Stimulated activated CD8-positive, alpha-beta memory T cell treated with anti-CD3 and anti-CD28 coated beads, Interleukin-7, amount 100 ng/mL, for 1 hour (primary cell): ENCODE data around the gene SMYD1.

Source experiments
- DNase-seq, 2 donors: peaks; one replicate each; pipeline ENCODE4 v3.0.0-alpha.2; 2020; ENCODE audit warnings: low read depth in 2 of 2

The SMYD1 gene

DNA sequence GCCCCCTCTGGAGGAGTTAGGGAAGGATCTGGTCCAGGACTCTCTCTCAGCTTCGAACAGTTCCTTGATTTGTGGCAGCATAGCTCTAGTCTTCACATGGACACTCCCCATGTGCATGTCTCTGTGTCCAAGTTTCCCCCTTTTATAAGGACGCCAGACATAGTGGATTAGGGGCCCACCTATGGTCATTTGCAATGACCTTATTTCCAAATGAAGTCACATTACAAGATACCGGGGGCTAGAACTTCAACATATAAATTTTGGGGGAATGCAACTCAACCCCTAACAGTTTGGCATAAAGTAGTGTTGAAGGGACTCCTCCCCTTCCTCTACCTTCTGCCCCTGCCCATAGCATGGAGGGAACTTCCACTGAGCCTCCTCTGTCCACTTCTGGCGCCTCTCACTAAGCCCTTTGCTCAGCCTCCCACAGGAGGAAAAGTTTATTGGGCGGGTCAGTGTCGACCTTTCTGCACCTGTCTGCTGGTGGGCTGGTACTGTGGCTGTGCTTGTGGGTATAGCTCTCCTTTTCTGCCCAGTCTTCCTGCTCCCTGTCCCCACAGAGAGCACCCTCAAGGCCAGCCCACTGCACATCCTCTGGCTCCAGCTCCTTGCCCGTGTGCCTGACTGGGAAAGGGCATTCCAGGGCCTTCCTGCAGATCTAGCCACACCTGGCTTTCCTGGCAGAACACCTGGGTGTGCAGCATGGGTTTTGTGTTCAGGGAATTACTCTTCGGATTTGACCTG lies 54.7 kb downstream of the SMYD1 start:
- DNase-seq = no peak

DNA sequence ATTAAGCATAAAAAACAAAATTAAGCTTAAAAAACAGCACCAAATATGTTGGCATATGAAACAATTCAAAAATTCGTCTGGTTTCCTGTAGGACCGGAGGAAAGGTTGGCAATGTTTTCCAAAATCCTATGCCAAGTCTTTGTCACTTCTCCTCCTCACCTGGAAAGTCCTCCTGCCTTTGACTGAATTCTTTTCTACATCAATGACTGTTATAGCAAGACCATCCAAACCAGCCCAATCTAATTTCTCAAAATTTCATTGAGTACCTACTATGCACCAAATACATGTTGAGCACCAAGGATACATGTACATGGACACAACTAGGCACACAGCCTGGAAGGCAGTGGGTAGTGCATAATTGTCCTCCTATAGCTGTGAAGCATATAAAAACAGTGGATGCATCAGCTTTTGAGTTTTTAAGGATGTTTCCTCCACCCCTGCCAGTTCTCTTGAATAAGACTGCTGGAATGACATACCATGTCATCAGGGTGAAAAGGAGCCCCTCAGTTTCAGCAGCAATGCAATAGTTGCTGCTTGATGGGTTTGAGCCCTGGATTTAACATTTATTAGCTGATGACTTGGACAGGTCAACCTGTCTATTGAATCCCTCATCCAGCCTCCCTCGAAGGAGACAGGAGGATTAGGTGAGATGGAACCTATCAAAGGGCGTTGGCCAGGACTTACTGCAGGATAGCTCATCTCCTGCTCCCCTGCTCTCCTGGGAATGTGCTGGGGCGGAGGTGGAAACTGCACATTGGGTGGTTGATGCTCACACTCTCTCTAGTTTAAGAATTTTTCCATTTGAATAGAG lies 55.7 kb downstream of the SMYD1 start:
- DNase-seq = no peak

DNA sequence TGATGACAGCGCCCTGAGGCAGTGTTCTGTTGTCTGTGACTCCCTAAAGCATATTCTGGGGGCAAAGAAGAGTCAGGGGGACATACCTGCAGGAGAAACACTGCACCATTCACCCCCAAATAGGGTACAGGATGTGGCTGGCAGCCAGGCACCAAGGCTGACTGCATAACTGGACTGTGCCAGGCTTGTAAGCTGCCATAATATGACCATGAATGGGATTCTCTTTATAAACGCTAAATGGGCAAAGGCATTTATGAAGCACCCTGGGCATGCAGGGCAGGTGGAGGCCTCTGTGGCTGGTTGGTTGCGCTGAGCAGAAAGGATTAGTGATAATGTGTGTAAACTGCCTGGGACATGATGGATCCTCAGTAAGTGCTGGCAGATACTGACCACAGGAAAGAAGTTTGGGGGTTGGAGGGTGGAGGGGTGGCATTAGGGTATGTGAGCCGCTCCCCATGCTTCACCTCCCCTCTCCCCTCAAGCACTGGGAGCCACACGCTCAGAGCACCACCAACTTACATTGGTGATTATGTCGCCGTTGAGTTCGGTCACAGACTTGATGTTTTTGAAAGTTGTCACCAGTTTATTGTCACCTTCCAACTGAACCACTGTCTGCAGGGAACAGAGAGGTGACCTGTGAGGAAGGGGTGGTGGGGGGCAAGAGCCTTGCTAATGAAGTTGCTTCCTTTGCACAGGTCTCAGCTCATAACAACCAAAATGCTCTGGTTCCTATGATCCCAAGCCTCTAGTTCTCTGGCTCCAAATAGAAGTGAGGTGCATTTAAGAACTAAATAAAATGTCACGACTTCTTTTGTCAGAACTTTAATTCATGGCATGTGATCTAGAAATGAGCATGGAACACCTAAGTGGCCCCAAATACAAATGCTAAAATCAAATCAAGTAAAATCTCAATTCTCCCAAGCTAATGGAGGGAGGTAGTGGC lies 56.6 kb downstream of the SMYD1 start:
- no peak for DNase-seq

DNA sequence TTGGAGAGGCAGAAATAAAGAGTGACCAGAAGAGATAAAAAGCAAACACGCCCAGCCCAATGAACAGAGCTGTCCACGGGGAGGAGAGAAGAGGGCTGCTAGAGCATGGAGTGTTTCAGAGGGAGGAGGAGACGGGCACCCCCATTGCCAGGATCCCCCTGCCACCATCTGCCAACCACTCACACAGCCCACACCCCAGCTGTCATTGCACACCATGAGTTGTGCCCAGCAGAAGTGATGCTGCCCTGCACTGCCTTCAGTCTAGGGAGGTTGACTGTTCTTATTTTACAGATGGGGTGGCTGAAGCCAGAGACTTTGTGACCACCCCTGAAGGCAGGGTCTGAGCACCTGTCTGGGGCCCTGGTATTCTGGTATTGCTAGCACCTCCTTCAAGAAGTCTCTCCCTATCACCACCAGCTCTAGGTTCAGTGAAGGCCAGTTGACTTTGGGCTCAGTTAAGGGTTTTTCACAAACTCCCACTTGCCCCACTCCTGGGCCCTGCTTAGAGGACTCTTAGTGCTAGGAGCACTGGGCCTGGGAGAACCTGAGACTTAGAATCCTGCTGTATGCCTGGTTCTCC lies 57.8 kb downstream of the SMYD1 start:
- no peak for DNase-seq

DNA sequence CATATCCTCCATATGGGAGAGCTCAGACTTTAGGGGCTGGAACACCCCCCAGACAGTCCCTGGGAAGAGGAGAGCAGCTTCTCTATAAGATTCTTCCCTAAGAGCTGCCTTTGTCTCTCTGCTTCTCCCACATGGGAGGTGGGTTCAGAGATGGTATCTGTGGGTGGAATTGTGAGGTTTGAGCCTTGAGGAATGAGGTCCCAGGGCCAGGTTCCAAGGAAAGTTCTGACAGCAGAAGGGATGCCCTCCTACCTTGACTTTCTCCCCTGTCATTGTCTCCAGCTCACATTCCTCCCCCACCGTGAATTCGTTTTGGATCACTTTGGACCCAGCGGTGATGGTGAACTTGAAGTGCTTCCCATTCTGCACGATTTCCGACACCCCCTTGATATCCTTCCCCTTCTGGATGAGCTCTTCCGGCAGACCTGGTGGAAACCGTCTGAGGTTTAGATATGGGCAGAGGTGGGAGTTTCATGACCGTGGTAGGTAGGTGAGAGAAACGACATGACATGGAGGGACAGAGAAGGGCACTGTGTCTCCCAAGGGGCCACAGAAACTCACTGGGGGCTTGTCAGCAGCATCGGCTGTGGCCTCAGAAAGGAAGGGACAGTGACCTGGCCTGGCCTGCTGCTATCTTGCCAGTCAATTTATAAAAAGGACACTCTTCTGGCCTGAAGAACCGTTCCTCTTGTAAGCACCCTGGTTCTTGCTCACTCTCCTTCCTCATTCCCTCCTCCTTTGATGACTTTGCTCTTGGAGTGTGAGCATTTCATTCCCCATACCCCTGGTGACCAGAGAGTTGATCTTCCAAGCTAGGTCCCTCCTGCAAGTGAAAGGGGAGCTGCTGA lies 58.5 kb downstream of the SMYD1 start:
- no peak for DNase-seq

DNA sequence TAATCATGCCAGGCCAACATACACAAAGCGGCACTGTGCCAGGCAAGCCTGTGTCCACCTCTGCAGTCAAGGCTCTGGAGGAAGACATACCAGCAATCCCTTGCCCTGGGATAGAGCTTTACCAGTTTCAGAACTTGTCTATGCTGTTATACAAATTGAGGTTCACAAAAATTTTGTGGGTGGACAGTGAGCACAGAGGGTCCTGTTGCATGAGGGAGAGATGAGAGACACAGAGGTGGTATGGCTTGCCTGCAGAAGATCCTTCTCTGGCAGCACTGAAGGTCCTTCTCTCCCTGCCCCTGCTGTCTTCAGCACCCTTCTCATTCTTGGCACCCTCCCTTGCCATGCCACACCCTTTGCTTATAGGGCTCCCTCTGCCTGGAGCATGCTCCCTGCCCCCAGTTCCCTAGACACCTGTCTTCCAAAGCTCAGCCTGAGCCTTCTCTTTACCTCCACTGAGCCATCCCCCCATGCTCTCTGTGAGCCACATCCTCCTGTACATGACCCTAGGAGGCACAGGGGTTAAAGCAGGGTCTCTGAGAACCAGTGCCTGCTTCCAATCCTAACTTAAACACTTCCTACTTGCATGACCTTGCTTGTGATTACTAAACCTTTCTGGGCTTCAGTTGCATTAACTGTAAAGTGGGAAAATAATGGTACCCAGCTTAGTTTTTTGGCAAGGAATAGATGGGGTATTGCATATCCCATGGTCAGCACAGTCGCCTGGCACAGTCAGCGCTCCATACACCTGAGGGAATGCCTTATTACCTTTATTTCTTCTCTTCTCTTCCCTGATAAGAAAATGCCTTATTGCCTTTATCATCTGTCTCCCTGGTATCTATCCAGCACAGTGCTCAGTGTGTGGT lies 59.4 kb downstream of the SMYD1 start:
- no peak for DNase-seq

DNA sequence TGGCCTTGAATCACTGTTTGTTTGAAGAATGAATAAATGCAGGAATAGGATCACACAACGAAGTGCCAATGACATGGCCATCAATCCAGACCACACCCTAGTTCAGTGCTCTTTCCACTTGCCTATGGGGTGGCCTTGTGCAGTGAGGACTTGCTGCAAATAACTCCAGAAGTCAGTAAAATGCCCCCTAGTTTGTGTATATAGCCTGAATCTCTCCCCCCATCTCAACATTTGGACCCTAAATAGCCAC lies 59.9 kb downstream of the SMYD1 start:
- no peak for DNase-seq

DNA sequence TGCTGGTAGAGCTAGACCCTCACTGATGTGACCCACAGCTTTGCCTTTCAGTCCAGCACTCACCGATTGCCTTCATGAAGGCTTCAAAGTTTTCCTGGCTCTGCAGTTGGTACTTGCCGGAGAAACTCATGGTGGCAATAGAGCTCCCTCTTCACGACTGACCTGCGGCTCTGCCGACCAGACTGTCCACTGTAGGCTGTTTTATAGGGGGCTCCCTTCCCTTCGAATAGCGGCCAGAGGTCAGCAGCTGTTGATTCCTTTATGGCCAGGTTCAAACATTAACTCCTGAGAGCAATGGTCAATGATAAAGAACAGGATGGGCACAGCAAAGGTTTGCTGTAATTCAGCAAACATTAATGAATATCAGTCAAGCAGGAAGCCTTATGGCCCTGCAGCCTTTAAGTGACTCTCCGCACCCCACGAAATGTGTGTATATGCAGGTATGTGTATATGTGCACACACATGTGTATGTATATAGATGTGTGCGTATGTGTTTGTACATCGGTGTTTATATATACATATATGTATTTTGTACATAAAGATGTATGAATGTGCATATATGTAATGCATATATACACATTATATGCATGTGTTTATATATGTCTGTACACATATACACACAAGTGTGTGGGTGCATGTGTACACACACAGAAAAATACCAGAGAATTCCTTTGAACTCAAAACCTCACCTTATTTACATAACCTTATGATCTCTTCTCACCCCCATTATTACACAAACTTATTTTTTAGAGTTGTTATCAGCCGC lies 60.4 kb downstream of the SMYD1 start, which contains the start of gene FABP1:
TSS of gene FABP1 (minus strand) at position 175 of the 766 bp plus-strand sequence. CDS start at position 130, 45 bp downstream.
- no peak for DNase-seq

DNA sequence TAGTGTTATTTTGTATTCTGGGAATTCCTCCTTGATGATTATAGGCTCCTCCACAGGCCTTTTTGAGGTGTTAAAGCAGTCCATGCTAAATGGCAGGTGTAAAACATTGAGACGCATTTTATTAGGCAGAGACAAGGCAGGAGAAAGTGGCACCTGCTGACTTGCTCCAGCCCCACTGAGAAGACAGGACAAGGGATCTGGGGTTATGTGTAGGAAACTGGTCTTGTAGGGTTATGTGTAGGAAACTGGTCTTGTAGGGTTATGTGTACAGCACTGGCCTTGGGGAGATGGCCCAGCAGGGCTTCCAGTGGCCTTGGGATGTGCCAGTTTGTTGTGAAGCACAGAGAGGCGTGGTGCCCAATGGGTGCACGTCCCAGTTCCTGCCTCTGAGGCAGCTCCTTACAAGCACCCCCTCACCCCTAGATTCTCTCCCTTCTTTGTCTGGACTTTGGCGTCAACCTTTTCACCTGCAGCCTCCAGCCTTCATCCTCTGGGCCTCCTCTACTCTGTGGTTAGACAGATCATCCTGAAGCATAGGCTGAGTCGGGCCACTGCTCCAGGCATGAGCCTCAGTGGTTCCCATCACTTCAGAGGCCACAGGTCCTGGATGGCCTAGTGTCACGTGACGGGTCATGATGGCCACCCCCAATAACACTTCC lies 61.2 kb downstream of the SMYD1 start:
- DNase-seq = no peak

DNA sequence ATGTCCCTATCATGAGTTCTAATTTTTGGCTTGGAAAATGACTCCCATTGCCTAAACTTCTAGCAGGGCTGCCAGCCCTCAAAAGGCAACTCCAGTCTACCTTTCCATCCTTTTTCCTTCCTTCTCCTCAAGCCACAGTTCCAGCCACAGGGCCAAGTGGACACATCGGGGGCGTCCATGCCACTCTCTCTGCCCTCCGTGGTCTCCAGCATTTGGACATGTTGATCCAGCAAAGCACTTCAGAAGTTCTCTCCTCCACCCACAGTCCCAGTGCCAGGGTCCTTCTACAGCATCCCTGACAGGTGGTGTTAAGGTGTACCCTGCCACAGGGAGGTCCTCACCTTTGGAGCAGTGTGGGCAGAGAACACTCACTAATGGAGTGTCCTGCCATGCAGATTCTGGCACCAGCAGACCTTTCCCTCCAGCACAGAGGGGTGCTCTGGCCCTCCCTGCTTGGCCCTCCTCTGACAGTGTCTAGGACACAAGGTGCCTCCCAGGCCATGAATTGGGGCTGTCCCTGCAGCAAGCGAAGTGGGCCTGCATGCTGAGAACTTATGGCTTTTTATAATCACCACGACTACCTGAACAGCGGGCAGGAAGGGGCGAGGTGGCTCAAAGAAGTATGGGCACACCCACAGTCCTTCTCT lies 61.8 kb downstream of the SMYD1 start:
- DNase-seq = no peak

DNA sequence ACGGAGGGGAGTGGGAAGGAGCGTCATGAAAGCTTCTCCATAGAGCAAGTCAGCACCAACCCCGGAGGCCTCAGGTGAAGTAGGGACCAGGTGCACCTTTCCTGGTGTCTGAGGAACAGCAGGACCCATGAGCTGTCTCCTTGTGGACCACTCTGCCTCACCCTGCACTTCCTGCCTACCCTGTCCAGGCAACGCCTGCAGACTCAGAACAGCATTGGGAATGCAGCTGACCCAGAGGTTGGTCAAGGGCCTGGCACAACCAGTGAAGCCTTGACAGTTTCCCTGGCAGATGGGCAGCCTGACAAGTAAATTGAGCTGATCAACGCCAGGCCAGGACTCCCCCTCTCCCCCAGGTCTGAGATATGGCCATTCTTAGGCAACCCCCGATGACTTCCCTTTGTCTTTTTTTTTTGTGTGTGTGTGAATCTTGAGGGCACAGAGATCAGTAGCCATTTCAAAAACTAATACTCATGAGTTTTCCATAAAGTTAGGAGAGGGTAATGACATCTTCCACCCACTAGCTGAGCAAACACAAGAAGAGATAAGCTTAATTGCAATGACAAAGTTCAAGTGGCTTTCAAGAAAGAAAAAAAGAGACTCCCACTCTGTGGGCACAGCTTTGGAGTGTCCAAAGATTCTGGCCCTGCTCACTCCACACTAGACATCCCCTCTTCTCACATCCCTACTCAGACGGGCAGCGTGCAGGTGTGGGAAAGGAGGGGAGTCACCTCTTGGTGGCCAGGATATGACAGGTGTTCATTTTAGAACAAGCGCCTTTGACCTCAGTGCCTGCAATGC lies 63.8 kb downstream of the SMYD1 start:
- no peak for DNase-seq

DNA sequence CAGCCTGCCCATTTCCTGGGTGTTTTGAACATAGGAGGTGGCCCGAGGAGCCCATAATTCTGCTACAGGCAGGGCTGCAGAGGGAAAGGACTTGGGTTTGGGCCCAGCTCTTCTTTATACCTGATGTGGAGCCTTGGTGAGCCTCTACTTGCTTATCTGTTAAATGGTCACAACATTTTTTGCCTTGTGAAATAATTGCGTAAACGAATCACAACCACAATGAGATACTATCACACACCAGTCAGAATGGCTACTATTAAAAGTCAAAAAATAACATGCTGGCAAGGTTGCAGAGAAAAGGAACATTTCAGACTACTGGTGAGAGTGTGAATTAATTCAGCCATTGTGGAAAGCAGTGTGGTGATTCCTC lies 64.4 kb downstream of the SMYD1 start:
- DNase-seq = no peak

DNA sequence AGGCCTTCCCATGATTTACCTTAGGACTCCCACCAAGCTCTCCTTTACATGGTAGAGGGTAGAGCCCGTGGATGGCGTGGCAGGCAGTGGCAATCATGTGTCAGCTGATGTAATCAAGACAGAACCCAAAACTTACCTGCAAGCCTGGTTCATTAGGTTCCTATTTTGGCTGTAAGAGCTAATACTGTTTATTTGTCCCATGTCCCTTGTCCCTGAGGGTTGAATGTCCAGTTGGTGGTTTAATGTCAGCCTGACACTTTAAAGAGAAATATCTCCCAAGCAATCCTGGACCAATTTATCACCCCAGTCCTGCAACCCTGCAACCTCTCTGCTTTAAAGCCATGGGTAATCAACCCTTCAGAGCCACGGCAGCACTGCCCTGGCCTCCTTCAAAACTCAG lies 66.2 kb downstream of the SMYD1 start:
- DNase-seq = no peak

DNA sequence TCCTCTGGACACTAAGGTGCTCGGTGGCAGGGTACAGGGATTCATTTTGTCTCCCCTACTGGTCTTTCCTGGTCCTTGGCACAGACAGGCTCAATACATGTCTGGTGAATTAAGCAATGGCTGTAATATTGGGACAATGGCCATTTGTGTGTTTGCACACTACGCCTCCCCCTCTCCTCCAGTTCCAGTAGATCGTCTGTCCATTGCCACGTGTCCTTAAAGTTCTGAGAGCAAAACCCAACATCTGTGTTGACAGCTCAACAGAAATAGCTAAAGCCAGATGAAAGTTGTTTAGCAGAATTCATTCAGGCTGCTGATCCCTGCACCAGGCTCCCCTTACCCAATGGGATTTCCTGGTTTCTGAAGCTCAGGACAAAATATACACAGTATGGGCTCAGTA lies 69.2 kb downstream of the SMYD1 start:
- no peak for DNase-seq

DNA sequence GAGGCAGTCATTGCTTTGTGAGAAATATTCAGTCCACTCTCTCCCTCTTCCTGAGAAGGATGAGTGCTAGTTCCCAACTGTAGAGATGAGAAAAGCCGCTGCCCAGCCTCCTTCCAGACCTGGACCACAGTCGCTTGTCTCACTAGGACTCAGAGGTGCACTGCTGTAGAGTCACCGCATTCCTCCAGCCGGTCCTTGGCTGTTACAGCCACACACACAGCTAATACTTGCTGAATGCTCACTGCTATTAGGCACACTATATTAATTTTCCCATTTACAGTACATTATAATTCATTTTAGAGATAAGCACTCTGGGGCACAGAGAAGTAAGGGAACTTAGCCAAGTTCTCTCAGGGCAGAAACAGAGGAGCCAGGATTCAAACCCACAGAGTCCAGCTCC lies 70.2 kb downstream of the SMYD1 start:
- no peak for DNase-seq

DNA sequence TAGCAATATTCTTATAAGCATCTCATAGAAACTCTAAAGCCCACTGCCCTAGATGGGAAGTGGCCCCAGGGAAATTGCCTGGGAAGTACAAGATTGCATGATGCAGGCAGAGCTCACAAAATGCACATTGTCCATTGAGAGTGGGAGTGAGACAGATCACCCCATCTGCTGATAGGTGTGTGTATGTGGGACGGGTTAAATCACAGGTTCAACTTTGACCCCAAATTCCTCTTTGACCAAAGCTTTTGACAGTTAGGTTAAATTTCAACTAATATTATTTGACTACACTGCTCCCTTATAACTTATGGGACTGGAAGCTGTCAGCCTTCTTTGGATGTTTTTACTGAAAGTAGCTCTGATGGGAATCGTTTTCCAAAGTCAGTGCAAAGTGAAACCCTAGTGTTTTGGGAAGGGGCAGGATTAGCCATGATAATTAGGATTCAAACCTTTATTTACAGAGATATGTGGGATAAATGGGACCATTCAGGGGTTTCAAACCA lies 71.6 kb downstream of the SMYD1 start:
- no peak for DNase-seq

DNA sequence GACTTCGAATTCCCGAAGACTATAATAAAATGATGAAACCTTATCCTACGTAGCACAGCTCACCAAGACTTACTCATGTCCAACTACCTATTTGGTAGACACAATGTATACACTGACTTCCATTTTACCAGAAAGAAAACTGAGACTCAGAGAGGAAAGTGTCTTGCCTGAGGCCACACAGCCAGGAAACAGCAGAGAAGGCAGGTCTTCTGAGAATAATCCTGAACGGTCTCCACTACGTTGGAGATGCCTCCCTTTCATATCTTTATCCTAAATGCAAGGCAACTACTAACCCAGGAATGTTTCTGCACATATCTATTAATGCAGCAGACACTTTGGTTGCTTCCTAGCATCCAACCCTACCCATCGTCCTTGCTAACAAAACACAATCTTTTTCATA lies 72.2 kb downstream of the SMYD1 start:
- DNase-seq = no peak
